Activated gamma-delta T cell treated with anti-CD3 and anti-CD28 coated beads, Interleukin-2, amount 50 U/mL, for 16 hours (primary cell): ENCODE data around the gene FCHSD2.

Experiments used
- DNase-seq: peaks from one replicate; pipeline ENCODE4 v3.0.0-alpha.2; 2020; ENCODE audit warnings: low read depth

FCHSD2 gene

GRCh38 chr11:72969894-72970335 is 172.2 kb downstream of the FCHSD2 start:
- no peak for DNase-seq

- DNase-seq: no peak
Measured at GRCh38 chr11:72968390-72968789, 173.7 kb downstream of the FCHSD2 start.

- no peak for DNase-seq
Measured at GRCh38 chr11:72965672-72966071, 176.4 kb downstream of the FCHSD2 start.

- no peak for DNase-seq
Measured at GRCh38 chr11:72962717-72963116, 179.4 kb downstream of the FCHSD2 start.

- DNase-seq: no peak
Measured at GRCh38 chr11:72962084-72962483, 180.0 kb downstream of the FCHSD2 start.

GRCh38 chr11:72959998-72960731 is 182.0 kb downstream of the FCHSD2 start:
- no peak for DNase-seq

- no peak for DNase-seq
Measured at GRCh38 chr11:72958791-72959190, 183.3 kb downstream of the FCHSD2 start.

GRCh38 chr11:72955466-72955865 is 186.7 kb downstream of the FCHSD2 start:
- DNase-seq: no peak

- DNase-seq: no peak
Measured at GRCh38 chr11:72954860-72955259, 187.3 kb downstream of the FCHSD2 start.

GRCh38 chr11:72953637-72954036 is 188.5 kb downstream of the FCHSD2 start:
- DNase-seq: no peak

GRCh38 chr11:72951888-72952287 is 190.2 kb downstream of the FCHSD2 start:
- DNase-seq: no peak

GRCh38 chr11:72951193-72951592 is 190.9 kb downstream of the FCHSD2 start:
- DNase-seq: no peak

- DNase-seq: no peak
Measured at GRCh38 chr11:72950685-72951084, 191.4 kb downstream of the FCHSD2 start.

GRCh38 chr11:72947229-72947628 is 194.9 kb downstream of the FCHSD2 start:
- DNase-seq: no peak

- DNase-seq: no peak
Measured at GRCh38 chr11:72943664-72944063, 198.5 kb downstream of the FCHSD2 start.

- no peak for DNase-seq
Measured at GRCh38 chr11:72940417-72940816, 201.7 kb downstream of the FCHSD2 start.

GRCh38 chr11:72939031-72939430 is 203.1 kb downstream of the FCHSD2 start:
- DNase-seq: no peak

GRCh38 chr11:72937439-72937838 is 204.7 kb downstream of the FCHSD2 start:
- no peak for DNase-seq

GRCh38 chr11:72935700-72936099 is 206.4 kb downstream of the FCHSD2 start:
- DNase-seq: no peak

- DNase-seq: no peak
Measured at GRCh38 chr11:72932132-72932570, 210.0 kb downstream of the FCHSD2 start.

- no peak for DNase-seq
Measured at GRCh38 chr11:72930008-72930407, 212.1 kb downstream of the FCHSD2 start.

- DNase-seq: no peak
Measured at GRCh38 chr11:72929256-72929655, 212.9 kb downstream of the FCHSD2 start.

- no peak for DNase-seq
Measured at GRCh38 chr11:72927380-72927779, 214.7 kb downstream of the FCHSD2 start.

- DNase-seq: no peak
Measured at GRCh38 chr11:72926076-72926475, 216.0 kb downstream of the FCHSD2 start.
